Hepatocyte (in vitro differentiated cells): Measurements from ENCODE around the gene IQGAP2. TPM values are rescaled to one million over a fixed set of nuclear protein-coding genes. Genes with fewer than 3 reads are reported as not detected.

Experiments used
- DNase-seq: peaks from one replicate; pipeline ENCODE4 v3.0.0-alpha.2; 2016; ENCODE audit warnings: low spot score
- H2AFZ ChIP-seq: fragments of 200-600 bp; sonication (generic); 2 replicates; pipeline ENCODE4 v1.6.0; 2016; ENCODE audit warnings: antibody characterized with exemption, mild to moderate bottlenecking
- H3K27ac ChIP-seq: fragments of 200-600 bp; sonication (generic); 2 replicates; pipeline ENCODE4 v1.5.1; 2016; ENCODE audit warnings: mild to moderate bottlenecking
- H3K27me3 ChIP-seq: fragments of 200-600 bp; sonication (generic); 2 replicates; pipeline ENCODE4 v1.6.1; 2016
- H3K36me3 ChIP-seq: fragments of 200-600 bp; sonication (generic); replicated peaks from 2 replicates; pipeline ENCODE4 v1.5.1; 2016; ENCODE audit warnings: low read depth; ENCODE audit not compliant: insufficient read depth
- H3K4me1 ChIP-seq: fragments of 200-600 bp; sonication (generic); 2 replicates; pipeline ENCODE4 v1.5.1; 2016; ENCODE audit warnings: mild to moderate bottlenecking, moderate library complexity; ENCODE audit not compliant: insufficient read depth
- H3K4me2 ChIP-seq: fragments of 200-600 bp; sonication (generic); 2 replicates; pipeline ENCODE4 v1.6.0; 2016
- H3K4me3 ChIP-seq: fragments of 200-600 bp; sonication (generic); 2 replicates; pipeline ENCODE4 v1.5.1; 2016; ENCODE audit warnings: mild to moderate bottlenecking
- H3K79me2 ChIP-seq: fragments of 200-600 bp; sonication (generic); 2 replicates; pipeline ENCODE4 v1.6.0; 2017; ENCODE audit warnings: mild to moderate bottlenecking
- H3K9me2 ChIP-seq: fragments of 200-600 bp; sonication (generic); replicated peaks from 2 replicates; pipeline ENCODE4 v1.6.0; 2017; ENCODE audit warnings: mild to moderate bottlenecking; ENCODE audit not compliant: insufficient read depth
- H3K9me3 ChIP-seq: fragments of 200-600 bp; sonication (generic); 2 replicates; pipeline ENCODE4 v1.5.1; 2016; ENCODE audit warnings: low read depth, mild to moderate bottlenecking
- H4K20me1 ChIP-seq: fragments of 200-600 bp; sonication (generic); 2 replicates; pipeline ENCODE4 v1.6.0; 2016; ENCODE audit warnings: mild to moderate bottlenecking; ENCODE audit not compliant: insufficient read depth, poor library complexity, severe bottlenecking
- CTCF ChIP-seq: fragments of 200-600 bp; sonication (generic); IDR thresholded peaks from 2 replicates; pipeline ENCODE4 v1.5.1; 2016; ENCODE audit warnings: antibody characterized with exemption, mild to moderate bottlenecking; ENCODE audit not compliant: poor library complexity
- EZH2 ChIP-seq: fragments of 200-600 bp; sonication (generic); IDR thresholded peaks from 2 replicates; pipeline ENCODE4 v1.6.1; 2016; ENCODE audit warnings: antibody characterized with exemption, mild to moderate bottlenecking, borderline replicate concordance
- EZH2phosphoT487 ChIP-seq: fragments of 200-600 bp; sonication (generic); IDR thresholded peaks from one replicate; pipeline ENCODE4 v1.6.1; 2018; ENCODE audit warnings: antibody characterized with exemption, mild to moderate bottlenecking, low read depth, moderate library complexity; ENCODE audit not compliant: unreplicated experiment, severe bottlenecking
- WGBS: methylation state at CpG from one replicate; pipeline ENCODE4 v1.1.6; 2016; ENCODE audit warnings: low lambda C conversion rate; ENCODE audit errors: missing lambda C conversion rate; 5-methylcytosine and 5-hydroxymethylcytosine counted together
- polyA plus RNA-seq: library from polyadenylated mRNA; unstranded; fragments of >200 nt; fragmentation: Nextera tagmentation; extraction: Ambion mirVana; gene quantifications from 2 replicates; pipeline ENCODE4 v1.2.1, GENCODE V29; 2016
- total RNA-seq: library from RNA; depleted of rRNA; stranded (reverse); fragments of >200 nt; gene quantifications from 2 replicates; pipeline ENCODE4 v1.2.3, GENCODE V29; 2014

The IQGAP2 gene
- total and polyA plus RNA-seq, 2 experiments from 2014 or later, result 37.2 to 78.9 TPM

- H3K4me1 ChIP-seq, result no peaks in the 10 kb centered on the region
- H3K9me2 ChIP-seq, result no peaks in the 10 kb centered on the region
- H3K4me2 ChIP-seq, result no peak overlapping the region
- peak overlapping the region; percentile 51 for H3K27ac ChIP-seq
- peaks cover 85% of the 10 kb centered on the region for H3K79me2 ChIP-seq
- no peaks in the 10 kb centered on the region for H3K36me3 ChIP-seq
- no peaks in the 10 kb centered on the region for H4K20me1 ChIP-seq
- no peak overlapping the region for H2AFZ ChIP-seq
- peak; percentile 10 for DNase-seq
- TF ChIP-seq EZH2, result no peak
- no peak for TF ChIP-seq EZH2phosphoT487
- no peak for TF ChIP-seq CTCF
- 69% methylated on average over 4 of the region's 4 CpGs for WGBS
- peaks cover 9% of the 10 kb centered on the region for H3K9me3 ChIP-seq
- no peak overlapping the region for H3K4me3 ChIP-seq
- H3K27me3 ChIP-seq, result no peaks in the 10 kb centered on the region
These were observed 321.8 kb downstream of the IQGAP2 start for GRCh38 chr5:76724871-76725270.

- Histone ChIP-seq H3K79me2 (peaks cover 54% of the 10 kb centered on the region), H3K9me3 (peaks cover 15% of the 10 kb centered on the region), H2AFZ (no peak overlapping the region), H3K36me3 (no peaks in the 10 kb centered on the region), H3K4me1 (no peaks in the 10 kb centered on the region), H3K27me3 (no peaks in the 10 kb centered on the region), H3K4me3 (no peak overlapping the region), H3K27ac (no peak overlapping the region), H4K20me1 (no peaks in the 10 kb centered on the region), H3K4me2 (no peak overlapping the region), H3K9me2 (no peaks in the 10 kb centered on the region)
- 95% methylated on average over 4 of the region's 4 CpGs for WGBS
- TF ChIP-seq CTCF, result no peak
- no peak for TF ChIP-seq EZH2phosphoT487
- TF ChIP-seq EZH2, result no peak
- DNase-seq, result no peak
These were observed 325.9 kb downstream of the IQGAP2 start for GRCh38 chr5:76728965-76729364.

- TF ChIP-seq CTCF, result no peak
- TF ChIP-seq EZH2phosphoT487, result no peak
- no peak for TF ChIP-seq EZH2
- H4K20me1 ChIP-seq, result no peaks in the 10 kb centered on the region
- H2AFZ ChIP-seq, result no peak overlapping the region
- no peak overlapping the region for H3K4me2 ChIP-seq
- no peak for DNase-seq
- H3K9me2 ChIP-seq, result no peaks in the 10 kb centered on the region
- no peaks in the 10 kb centered on the region for H3K4me1 ChIP-seq
- H3K27ac ChIP-seq, result no peak overlapping the region
- no peaks in the 10 kb centered on the region for H3K27me3 ChIP-seq
- H3K4me3 ChIP-seq, result no peak overlapping the region
- H3K36me3 ChIP-seq, result no peaks in the 10 kb centered on the region
- WGBS, result 96% methylated on average over 5 of the region's 5 CpGs
- H3K79me2 ChIP-seq, result peaks cover 47% of the 10 kb centered on the region
- peaks cover 15% of the 10 kb centered on the region for H3K9me3 ChIP-seq
These were observed 326.5 kb downstream of the IQGAP2 start for GRCh38 chr5:76729373-76730290.
